ENCODE results near the gene C4orf54. TPM values are rescaled to one million over a fixed set of nuclear protein-coding genes. Genes with fewer than 3 reads are reported as not detected.

Gene C4orf54
- total and polyA plus RNA-seq, 10 of the 15 experiments (the other 5 are each of a cell fraction or from before 2014, with no cell fraction given) = 0.01 TPM; not detected in 9

DNA sequence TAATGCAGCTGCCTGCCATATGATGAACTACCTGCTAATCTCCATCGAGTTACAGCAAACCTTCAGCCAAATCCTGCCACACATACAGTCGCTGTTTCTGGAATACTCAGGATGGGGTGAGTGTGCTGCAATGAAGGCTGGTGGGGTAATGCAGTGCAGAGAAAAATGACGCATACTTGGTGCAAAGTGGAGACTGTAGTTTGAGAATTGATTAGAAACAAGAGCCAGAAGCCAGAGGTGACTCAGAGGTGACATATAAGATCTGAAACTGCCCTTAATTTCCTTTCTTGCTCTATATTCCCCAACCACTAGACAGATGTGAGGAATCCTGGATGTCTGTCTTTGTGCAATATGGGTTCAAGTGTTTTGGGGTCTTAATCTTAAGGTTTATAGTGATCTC is 22.0 kb downstream of the C4orf54 start:
- H3K4me2 ChIP-seq (ENCODE audit: control insufficient read depth, insufficient read depth) = no peak overlapping the region
- no peaks in the 10 kb centered on the region for H3K79me2 ChIP-seq (ENCODE audit: control insufficient read depth, insufficient read depth, low read length)
- H4K20me1 ChIP-seq (ENCODE audit: control insufficient read depth, insufficient read depth) = no peaks in the 10 kb centered on the region
- no peak overlapping the region for H3K9ac ChIP-seq (ENCODE audit: control insufficient read depth, insufficient read depth, low read length)
- POLR2A ChIA-PET = interaction anchor here (0.5 kb wide), 1 partner anchor 228 kb away, joined by 3 read pairs; no protein-coding TSS in a partner anchor
- H3K36me3 ChIP-seq (ENCODE audit: control insufficient read depth in 2 of 2, insufficient read depth in 2 of 2, low read length in 1 of 2) = no peaks in the 10 kb centered on the region
- no peak for ATAC-seq
- no TSS peak for BruUV-seq (replicated peaks)
- no peaks in the 10 kb centered on the region for H3K9me3 ChIP-seq (replicated peaks; ENCODE audit: control insufficient read depth, insufficient read depth, low read length)
- RAD21 ChIA-PET (ENCODE audit: unreplicated experiment) = interaction anchor here (1.5 kb wide), 1 partner anchor 13 kb away, joined by 4 read pairs; no protein-coding TSS in a partner anchor
- no peaks in the 10 kb centered on the region for H3K4me1 ChIP-seq (ENCODE audit: control insufficient read depth, insufficient read depth, low read length)
- SMC1A ChIA-PET (ENCODE audit: uncharacterized antibody, unreplicated experiment) = no interaction called here
- peaks cover 0 to 5% of the 10 kb centered on the region in 2 experiments; a peak in 1 of 4 replicates for H3K27me3 ChIP-seq (replicated peaks in 1 of 2; ENCODE audit: control insufficient read depth in 2 of 2, insufficient read depth in 2 of 2, low read length in 1 of 2)
- 38% methylated on average over 3 of the region's 3 CpGs for WGBS (ENCODE audit: insufficient coverage, insufficient replicate concordance, low lambda C conversion rate, missing lambda C conversion rate)
- DNase-seq (ENCODE audit: low read depth, low spot score) = no peak
- H3K4me3 ChIP-seq = no peak overlapping the region
- H3K27ac ChIP-seq (ENCODE audit: control insufficient read depth, insufficient read depth) = no peak overlapping the region
- intact Hi-C loops (cut with micrococcal nuclease; ENCODE audit: unreplicated experiment) = no loop called here
- CTCF ChIA-PET = no interaction called here
- in situ Hi-C loops (cut with MboI) = no loop called here
- FAIRE-seq = no peak
- H2AFZ ChIP-seq (ENCODE audit: control insufficient read depth, low read depth, low read length) = no peak overlapping the region
- TF ChIP-seq EP300 (IDR thresholded peaks at IDR 0.05; ENCODE audit: borderline replicate concordance in 1 of 2, control insufficient read depth in 1 of 2, low read depth in 2 of 2, low read length in 2 of 2) (no peak), TCF7 (IDR thresholded peaks at IDR 0.05; ENCODE audit: borderline replicate concordance) (no peak), BHLHE40 (IDR thresholded peaks at IDR 0.05; ENCODE audit: borderline replicate concordance in 1 of 2, low read depth in 2 of 2, low read length in 1 of 2) (no peak), YY1 (IDR thresholded peaks at IDR 0.05; ENCODE audit: low read depth, low read length) (no peak), ZNF384 (IDR thresholded peaks at IDR 0.05; ENCODE audit: borderline replicate concordance, low read depth, low read length) (no peak), IKZF1 (conservative IDR thresholded peaks at IDR 0.05) (no peak), KDM1A (IDR thresholded peaks at IDR 0.05; ENCODE audit: borderline replicate concordance) (no peak), RAD21 (IDR thresholded peaks at IDR 0.05; ENCODE audit: insufficient read depth, low read depth, low read length) (no peak), STAT1 (conservative IDR thresholded peaks at IDR 0.05) (no peak)
- TF ChIP-seq, protein P1, sequence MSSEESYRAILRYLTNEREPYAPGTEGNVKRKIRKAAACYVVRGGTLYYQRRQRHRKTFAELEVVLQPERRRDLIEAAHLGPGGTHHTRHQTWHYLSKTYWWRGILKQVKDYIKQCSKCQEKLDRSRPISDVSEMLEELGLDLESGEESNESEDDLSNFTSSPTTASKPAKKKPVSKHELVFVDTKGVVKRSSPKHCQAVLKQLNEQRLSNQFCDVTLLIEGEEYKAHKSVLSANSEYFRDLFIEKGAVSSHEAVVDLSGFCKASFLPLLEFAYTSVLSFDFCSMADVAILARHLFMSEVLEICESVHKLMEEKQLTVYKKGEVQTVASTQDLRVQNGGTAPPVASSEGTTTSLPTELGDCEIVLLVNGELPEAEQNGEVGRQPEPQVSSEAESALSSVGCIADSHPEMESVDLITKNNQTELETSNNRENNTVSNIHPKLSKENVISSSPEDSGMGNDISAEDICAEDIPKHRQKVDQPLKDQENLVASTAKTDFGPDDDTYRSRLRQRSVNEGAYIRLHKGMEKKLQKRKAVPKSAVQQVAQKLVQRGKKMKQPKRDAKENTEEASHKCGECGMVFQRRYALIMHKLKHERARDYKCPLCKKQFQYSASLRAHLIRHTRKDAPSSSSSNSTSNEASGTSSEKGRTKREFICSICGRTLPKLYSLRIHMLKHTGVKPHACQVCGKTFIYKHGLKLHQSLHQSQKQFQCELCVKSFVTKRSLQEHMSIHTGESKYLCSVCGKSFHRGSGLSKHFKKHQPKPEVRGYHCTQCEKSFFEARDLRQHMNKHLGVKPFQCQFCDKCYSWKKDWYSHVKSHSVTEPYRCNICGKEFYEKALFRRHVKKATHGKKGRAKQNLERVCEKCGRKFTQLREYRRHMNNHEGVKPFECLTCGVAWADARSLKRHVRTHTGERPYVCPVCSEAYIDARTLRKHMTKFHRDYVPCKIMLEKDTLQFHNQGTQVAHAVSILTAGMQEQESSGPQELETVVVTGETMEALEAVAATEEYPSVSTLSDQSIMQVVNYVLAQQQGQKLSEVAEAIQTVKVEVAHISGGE (CRISPR knock-in tag; IDR thresholded peaks at IDR 0.05) = no peak
- TF ChIP-seq, protein P2, sequence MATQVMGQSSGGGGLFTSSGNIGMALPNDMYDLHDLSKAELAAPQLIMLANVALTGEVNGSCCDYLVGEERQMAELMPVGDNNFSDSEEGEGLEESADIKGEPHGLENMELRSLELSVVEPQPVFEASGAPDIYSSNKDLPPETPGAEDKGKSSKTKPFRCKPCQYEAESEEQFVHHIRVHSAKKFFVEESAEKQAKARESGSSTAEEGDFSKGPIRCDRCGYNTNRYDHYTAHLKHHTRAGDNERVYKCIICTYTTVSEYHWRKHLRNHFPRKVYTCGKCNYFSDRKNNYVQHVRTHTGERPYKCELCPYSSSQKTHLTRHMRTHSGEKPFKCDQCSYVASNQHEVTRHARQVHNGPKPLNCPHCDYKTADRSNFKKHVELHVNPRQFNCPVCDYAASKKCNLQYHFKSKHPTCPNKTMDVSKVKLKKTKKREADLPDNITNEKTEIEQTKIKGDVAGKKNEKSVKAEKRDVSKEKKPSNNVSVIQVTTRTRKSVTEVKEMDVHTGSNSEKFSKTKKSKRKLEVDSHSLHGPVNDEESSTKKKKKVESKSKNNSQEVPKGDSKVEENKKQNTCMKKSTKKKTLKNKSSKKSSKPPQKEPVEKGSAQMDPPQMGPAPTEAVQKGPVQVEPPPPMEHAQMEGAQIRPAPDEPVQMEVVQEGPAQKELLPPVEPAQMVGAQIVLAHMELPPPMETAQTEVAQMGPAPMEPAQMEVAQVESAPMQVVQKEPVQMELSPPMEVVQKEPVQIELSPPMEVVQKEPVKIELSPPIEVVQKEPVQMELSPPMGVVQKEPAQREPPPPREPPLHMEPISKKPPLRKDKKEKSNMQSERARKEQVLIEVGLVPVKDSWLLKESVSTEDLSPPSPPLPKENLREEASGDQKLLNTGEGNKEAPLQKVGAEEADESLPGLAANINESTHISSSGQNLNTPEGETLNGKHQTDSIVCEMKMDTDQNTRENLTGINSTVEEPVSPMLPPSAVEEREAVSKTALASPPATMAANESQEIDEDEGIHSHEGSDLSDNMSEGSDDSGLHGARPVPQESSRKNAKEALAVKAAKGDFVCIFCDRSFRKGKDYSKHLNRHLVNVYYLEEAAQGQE (IDR thresholded peaks at IDR 0.05; ENCODE audit: low read depth, low read length) = no peak
- TF ChIP-seq, protein P3, sequence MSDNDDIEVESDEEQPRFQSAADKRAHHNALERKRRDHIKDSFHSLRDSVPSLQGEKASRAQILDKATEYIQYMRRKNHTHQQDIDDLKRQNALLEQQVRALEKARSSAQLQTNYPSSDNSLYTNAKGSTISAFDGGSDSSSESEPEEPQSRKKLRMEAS (IDR thresholded peaks at IDR 0.05; ENCODE audit: low read depth, low read length) = no peak
- TF ChIP-seq, protein P4, sequence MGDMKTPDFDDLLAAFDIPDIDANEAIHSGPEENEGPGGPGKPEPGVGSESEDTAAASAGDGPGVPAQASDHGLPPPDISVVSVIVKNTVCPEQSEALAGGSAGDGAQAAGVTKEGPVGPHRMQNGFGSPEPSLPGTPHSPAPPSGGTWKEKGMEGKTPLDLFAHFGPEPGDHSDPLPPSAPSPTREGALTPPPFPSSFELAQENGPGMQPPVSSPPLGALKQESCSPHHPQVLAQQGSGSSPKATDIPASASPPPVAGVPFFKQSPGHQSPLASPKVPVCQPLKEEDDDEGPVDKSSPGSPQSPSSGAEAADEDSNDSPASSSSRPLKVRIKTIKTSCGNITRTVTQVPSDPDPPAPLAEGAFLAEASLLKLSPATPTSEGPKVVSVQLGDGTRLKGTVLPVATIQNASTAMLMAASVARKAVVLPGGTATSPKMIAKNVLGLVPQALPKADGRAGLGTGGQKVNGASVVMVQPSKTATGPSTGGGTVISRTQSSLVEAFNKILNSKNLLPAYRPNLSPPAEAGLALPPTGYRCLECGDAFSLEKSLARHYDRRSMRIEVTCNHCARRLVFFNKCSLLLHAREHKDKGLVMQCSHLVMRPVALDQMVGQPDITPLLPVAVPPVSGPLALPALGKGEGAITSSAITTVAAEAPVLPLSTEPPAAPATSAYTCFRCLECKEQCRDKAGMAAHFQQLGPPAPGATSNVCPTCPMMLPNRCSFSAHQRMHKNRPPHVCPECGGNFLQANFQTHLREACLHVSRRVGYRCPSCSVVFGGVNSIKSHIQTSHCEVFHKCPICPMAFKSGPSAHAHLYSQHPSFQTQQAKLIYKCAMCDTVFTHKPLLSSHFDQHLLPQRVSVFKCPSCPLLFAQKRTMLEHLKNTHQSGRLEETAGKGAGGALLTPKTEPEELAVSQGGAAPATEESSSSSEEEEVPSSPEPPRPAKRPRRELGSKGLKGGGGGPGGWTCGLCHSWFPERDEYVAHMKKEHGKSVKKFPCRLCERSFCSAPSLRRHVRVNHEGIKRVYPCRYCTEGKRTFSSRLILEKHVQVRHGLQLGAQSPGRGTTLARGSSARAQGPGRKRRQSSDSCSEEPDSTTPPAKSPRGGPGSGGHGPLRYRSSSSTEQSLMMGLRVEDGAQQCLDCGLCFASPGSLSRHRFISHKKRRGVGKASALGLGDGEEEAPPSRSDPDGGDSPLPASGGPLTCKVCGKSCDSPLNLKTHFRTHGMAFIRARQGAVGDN (IDR thresholded peaks at IDR 0.05) = no peak
